Measurements from ENCODE around the gene OTOP3.

Gene OTOP3

DNA sequence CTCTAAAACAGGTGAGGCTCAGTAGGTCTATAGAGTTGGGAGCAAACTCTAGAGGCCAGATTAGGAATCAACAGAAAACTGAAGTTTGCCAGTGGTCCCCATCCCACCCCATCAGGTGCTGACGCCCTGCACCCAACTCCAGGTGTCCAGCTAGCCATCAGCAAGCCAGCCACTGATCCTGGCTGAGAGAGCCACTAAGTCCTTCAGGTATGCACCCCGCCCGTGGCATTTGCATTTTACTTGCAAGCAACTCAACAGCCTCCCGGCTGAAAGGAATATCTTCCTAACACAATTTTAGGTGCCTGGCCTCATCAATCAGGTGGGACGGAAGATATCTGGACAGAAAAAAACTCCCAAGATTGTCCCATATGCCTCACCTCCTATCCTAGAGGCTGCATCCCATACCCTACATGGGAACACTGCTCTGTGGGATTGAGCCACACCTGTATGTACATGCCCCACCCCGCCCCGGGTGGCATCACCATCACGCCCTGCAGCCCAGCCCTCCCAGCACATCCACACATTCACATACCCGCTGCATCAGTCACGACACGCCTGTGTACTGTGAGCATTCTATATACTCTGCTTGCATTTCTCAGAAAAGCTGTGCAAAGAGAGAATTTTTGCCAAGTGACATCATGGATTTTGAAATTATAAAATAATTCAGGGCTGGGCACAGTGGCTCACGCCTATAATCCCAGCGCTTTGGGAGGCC, 8.3 kb downstream of the OTOP3 start:
- no peak for DNase-seq

DNA sequence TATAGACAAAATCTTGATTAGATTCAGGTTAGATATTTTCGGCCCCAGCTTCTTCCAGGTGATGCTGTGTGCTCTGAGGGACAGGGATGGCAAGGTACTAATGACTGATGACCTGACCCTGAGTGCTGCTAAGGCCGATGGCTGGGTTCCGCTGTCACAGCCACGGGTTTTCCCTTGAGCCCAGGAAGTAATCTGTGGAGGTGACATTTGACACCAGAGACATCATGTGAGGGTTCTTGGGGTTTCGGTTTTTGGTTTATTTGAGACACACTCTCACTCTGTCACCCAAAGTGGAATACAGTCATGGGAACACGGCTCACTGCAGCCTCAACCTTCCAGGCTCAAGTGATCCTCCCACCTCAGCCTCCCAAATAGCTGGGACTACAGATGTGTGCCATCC, 9.8 kb downstream of the OTOP3 start:
- no peak for DNase-seq

DNA sequence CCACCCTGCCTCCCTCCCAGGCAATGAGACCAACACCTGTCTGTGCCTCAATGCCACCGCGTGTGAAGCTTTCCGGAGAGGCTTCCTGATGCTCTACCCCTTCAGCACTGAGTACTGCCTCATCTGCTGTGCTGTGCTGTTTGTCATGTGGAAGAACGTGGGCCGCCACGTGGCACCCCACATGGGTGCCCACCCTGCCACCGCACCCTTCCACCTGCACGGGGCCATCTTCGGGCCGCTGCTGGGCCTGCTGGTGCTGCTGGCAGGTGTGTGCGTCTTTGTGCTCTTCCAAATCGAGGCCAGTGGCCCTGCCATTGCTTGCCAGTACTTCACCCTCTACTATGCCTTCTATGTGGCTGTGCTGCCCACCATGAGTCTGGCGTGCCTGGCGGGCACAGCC, 10.9 kb downstream of the OTOP3 start:
- no peak for DNase-seq

DNA sequence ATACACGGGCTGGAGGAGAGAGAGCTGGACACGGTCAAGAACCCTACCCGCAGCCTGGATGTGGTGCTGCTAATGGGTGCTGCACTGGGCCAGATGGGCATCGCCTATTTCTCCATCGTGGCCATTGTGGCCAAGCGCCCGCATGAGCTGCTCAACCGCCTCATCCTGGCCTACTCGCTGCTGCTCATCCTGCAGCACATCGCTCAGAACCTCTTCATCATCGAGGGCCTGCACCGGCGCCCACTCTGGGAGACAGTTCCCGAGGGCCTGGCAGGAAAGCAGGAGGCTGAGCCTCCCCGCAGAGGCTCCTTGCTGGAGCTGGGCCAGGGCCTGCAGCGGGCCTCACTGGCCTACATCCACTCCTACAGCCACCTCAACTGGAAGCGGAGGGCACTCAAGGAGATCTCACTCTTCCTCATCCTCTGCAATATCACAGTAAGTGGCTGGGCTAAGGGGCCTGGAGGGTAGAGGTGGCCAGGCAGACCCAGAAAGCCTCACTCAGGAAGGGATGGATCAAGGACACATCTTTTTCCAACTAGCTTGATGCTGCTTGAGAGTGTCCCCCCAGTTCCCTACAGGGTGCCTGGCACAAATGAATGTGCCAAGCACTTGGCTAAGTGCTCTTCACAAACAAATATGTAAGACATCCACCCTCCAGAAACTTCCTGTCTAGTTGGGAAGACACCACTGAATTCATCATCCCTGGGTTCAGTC, 11.5 kb downstream of the OTOP3 start:
- no peak for DNase-seq

DNA sequence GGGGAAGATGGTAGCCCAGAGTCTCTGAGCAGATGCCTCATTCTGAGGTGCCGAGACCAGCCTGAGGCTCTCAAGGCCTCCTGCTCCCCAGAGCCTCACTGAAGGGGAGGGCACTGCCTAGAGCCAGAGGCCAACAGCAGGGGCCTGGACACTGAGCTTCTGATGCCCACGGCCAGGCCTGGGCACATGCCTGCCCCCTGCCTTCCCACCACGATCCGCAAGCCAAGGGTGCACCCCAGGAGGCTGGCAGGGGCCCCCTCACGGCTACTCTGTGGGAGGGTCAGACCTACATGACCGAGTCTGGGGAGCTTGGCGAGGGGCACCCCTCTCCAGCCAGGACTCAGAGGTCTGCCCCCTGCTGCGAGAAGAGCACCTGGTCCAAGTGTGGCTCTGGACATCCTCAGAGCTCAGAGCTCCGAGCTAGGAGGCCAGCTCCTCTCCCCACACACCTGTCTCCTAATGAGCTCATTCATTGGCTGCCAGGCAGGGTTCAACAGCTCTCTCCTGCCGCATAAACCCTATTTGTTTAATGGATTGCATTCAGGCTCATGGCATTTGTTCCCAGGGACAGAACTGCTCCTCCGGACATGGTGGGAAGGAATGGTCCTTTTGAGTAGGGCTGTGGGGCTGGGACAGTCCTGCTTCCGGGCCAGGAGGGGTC, 13.9 kb downstream of the OTOP3 start:
- DNase-seq = no peak

DNA sequence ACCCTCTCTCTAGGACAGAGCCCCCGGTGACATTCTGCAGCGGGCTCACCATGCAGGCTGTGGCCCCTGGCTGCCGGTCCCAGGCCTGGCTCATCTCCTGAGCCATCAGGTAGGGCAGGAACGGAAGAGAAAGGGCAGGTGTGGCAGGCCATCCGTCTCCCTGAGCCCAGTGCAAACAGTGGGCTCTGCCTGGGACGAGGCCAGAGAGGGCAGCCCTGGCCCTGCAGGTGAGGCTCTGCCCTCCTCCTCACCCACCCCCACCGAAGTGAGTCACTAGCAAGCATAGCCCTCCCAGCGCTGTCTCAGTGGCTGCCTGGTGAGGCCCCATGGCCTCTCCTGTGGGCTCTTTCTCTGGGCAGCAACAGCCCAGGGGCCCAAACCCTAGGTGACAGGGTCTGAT, 14.5 kb downstream of the OTOP3 start:
- no peak for DNase-seq

DNA sequence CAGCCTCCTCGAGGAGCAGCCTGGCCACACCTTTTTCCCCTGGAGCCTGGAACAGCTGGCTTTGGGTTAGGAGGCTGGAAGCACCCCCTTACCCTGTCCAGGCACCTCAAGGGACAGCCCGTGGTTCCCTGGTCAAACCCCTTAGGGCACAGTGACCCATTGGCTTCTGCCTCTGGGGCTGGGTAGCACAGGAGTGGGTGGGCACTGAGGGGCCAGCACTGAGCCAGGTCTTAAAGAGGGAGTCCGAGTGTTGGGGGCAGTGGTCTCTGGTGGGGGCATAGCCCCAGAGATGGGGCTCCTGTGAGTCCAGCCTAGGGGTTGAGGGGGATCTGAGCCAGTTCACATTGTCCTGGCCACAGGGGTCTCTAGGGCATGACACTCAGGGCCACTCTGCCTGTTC, 15.4 kb downstream of the OTOP3 start:
- no peak for DNase-seq

DNA sequence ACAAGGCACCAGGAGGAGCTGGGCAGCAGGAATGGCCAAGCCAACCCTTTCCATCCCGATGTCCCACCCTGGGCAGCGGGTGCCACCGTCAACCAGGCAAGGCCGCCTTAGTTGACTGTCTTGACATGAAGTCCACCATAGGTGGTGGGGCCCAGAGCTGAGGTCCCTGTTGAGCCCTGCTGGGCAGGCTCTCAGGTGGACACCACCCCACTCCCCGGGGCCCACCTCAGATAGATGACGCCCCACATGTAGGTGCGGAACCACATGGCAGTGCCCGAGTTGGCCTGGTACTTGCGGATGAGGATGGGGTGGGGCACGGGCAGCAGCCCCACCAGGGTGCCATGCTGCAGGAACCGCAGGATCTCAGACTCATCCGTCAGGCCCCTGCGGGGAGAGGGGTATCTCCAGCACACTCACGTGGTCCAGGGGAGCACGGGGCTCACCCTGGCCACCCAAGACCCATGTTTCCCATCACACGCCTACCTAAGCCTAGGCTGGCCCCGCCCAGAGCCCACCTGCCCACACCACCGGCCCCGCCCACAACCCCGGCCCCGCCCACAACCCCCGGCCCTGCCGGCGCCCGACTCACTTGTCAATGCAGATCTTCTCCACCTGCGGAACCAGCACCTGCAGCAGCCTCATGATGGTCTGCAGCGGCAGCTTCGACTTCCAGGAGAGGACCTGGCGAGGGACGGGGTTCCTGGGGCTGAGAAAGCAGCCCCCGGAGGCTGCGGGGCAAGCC, 16.2 kb downstream of the OTOP3 start:
- DNase-seq = no peak

DNA sequence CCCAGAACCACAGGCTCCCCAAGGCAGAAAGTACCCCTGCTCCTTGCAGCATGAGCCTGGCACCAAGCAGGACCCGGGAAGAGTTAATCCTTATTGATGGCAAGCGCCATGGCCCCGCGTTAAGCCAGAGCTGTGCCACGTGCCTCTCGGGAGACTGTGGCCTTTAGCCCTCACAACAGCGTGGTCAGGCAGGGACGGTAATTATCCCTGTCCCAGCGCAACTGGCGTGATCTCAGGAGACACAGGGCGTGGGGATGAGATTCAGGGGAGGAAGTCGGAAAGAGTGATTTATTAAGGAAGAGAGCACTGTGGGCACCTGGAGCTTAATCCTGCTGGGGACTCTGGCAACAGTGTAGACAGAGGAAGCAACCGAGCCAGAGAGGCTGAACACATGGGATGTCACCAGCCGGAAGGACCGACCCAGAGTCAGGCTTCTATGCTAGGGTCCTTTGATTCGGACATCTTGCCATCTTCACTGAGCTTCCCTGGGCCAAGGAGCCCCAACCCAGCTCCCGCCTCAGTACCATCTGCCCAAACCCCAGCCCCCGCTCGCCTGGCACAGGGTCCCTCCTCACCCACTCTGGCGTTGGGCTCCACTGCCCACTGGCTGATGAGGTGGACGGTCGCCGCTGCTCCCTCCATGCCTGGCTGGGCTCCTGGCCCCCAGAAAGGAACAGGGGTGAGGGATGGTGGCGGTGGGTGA, 16.9 kb downstream of the OTOP3 start:
- no peak for DNase-seq

DNA sequence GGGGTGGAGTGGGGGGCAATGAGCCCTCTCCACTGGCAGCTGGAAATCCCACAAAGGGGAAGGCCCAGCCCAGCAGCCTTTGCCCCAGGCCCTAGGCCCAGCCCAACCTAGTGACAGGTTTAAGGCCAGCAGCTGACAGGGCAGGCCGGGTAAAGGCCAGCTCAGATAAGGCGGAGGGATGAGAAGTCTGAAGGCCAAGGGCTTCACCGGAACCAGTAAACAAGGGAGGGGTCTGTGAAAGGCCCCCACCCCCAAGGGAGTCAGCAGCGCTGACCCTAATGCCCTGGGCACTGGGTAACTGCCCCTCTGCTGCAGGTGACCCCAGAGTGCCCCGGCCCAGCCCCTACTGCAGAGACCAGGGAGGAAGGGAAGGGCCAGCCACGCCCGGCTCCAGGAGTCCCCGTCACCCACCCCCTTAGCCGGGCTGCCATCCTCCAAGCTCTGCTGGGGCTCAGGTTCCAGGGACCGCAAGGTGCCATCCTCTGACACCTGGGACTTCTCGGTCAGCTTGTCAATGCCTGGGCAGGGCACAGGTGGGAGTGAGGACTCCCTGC, 17.5 kb downstream of the OTOP3 start:
- no peak for DNase-seq

DNA sequence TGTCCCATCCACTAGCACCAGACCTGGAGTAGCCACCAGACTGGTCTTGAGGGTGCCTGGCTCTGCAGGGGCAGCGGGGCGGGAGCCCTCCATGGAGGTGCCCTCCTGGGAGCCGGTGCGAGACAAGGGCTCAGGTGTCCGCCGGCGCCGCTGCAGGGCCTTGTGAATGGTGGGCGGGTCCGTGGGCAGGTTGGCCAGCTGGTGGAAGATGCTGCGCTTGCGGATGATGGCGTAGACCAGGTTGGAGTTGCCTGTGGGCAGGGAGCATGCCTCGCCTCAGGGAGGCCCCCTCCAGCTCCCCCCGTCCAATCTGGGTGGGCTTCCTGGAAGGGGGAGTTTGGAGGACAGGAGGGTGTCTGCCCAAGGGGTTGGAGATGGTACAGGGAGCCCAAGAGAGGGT, 18.4 kb downstream of the OTOP3 start:
- no peak for DNase-seq

DNA sequence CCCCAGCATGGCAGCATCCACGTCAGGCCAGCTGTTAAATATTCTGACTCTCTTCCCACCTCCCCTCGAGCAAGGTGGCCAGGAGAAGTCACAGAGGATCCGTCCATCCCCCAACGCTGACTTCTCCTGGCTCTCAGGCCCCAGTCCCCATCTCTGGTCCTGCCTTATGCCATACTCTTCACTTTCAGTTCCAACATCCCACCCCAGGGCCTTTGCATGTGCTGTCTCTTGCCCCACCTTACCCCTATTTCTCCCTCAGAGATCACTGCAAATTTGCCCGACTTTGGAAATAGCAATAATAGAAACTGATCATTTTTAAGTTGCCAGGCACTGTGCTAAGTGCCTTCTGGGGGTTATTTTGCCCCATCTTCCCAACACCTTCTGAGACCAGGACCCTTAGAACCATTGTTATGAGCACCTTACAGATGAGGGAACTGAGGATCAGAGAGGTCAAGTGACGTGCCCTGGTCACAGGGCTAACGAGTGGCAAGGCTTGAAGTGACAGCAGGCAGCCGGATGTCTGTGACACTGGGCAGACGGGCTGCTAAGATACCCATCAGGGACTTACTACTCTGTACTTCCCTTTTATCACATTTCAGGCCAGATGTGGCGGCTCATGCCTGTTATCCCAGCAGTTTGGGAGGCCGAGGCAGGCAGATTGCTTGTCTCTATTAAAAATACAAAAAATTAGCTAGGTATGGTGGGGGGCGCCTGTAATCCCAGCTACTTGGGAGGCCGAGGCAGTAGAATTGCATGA, 19.1 kb downstream of the OTOP3 start:
- no peak for DNase-seq

DNA sequence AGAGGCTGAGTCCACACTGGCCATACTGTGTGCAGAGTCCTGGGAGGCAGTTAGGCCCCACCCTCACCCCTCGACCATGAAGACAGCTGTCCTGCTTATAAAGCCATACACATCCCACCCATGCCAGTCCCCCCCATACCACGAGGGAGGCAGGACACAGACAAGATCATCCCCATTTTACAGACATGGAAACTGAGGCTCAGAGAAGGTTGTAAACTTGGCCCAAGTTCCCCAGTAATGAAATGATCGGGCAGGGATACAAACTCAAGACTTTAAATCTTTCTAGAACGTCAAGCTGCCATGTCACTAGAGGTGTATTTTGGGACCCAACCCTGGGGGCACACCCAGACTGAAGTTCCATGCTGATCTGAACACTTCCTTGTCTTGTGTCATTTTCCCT, 20.4 kb downstream of the OTOP3 start:
- DNase-seq = no peak

DNA sequence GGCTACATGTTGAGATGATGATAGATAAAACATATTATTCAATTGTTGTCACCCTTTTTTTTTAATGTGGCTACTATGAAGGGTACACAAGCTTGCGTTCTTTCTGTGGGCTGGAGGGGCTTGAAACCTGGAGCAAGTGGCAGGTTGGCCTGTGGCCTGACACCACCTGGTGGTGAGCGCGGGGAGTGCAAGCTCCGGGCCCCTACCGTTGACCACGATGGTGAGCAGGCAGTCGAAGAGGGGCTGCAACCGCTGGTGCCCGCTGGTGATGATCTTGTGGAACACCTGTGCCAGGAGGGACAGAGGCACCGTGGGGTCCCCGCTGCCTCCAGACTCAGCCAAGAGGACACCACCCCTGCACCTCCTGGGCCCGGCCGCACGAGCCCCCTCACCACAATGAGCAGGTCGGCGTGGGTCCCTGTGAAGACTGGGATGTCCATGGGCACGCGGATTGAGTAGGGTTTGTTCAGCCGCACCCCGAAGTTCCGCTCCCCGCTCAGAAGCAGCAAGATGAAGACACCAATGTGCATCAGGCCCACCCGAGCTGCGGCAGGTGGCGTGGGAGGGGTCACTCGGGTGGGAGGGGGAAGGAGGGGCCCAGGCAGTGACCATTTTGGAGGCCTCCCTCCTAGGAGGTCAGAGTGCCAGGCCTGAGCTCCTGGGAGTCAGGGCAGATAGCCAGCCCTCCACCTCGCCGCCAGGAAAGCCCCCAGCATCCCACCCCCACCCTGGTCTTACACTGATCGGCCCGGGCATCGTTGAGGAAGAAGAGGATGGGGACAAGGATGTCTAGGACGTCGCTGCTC, 22.4 kb downstream of the OTOP3 start:
- peak; percentile 62 to 81 for DNase-seq

DNA sequence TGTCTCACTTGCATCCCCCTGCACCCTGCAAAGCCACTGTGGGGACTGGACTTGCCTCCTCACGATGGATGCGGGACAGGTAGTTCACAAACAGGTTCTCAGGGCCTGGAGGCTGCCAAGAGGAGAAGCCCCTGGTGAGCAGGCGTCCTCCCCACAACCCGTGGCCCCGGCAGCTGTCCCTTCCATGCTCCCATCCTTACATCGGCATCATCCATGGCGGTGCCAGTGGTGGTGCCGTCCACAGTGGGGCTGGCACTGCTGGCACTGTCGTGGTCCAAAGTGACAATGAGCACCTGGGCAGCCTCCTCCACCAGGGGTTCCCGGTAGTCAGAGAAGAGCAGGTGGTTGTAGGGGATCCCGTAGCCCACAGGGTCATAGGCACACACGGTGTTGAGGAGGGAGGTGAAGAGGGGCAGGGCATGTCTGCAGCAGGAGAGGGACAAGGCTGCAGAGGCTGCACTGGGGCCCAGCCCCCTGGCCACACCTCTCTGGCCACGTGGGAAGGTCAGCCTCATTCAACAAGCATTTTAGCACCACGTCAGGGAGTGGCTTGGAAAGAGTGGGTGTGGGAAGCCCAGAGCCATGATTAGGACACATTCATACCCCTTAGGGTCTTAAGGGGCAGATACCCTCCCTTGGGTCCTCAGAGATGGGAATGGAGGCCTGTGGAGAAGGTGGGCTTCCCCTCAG, 24.3 kb downstream of the OTOP3 start:
- DNase-seq = no peak

DNA sequence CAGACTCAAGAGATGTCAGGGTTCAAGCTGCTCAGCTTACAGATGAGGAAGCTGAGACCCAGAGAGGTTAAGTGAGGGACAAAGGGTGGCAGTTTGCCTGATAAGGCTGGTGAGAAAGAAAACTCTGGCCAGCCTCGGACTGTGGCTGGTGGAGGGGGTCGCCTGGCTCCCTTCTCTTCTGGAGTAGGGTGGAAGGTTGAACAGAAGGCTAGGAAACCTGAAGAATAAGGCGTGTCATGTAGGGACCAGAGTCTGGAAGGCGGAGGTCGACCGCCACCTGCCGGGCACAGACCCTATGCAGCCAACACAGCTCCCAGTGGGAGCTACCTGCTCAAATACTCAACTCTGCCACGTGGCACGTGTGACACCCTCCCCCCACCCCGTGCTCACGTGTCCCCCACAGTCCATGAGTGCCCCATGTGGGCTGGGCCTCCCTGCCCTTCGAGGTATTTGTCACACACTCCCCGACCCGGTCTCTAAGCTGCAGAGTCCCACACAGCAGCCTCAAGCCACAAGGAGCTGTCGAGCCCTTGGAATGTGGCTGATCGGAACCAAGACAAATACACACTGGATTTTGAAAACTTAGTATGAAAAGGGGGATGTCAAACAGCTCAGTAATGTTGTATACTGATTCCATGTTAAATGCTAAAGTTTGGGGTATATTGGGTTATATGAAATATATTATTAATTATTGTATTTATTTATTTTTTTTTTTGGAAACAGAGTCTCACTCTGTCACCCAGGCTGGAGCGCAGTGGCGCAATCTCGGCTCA, 25.1 kb downstream of the OTOP3 start:
- DNase-seq = peak; percentile 49 to 51

DNA sequence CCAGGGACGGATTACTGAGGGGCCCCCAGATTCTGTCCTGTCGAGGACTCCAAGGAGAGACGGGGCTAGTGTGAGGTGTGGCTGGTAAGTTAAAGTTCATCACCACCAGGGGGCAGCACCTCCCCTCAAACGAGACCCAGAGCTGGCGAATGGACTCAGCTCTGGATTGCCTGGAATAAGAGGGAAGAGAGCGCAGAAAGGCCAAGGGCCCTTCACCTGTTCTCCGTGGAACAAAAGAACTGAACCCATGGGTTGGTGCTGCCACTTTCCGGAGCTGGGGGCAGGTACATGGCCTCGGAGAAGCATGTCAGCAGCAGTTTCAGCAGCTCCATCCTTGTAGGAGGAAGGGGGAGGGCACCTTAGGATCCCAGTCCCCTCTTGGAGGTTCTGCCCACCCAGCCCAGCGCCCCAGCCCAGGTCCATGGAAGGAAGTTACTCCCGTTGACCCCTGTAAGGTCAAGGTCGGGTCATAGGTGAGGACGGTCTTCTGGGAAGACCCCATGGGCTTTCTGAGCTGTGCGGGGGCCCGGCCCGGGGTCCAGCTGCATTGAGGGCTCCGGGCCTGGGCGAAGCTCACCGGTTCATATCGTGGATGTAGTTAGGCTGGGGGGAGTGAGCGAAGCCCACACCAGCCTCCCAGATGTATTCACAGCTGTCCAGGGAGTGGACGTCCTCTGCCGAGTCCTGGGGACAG, 26.1 kb downstream of the OTOP3 start:
- DNase-seq = peak; percentile 75 to 83

DNA sequence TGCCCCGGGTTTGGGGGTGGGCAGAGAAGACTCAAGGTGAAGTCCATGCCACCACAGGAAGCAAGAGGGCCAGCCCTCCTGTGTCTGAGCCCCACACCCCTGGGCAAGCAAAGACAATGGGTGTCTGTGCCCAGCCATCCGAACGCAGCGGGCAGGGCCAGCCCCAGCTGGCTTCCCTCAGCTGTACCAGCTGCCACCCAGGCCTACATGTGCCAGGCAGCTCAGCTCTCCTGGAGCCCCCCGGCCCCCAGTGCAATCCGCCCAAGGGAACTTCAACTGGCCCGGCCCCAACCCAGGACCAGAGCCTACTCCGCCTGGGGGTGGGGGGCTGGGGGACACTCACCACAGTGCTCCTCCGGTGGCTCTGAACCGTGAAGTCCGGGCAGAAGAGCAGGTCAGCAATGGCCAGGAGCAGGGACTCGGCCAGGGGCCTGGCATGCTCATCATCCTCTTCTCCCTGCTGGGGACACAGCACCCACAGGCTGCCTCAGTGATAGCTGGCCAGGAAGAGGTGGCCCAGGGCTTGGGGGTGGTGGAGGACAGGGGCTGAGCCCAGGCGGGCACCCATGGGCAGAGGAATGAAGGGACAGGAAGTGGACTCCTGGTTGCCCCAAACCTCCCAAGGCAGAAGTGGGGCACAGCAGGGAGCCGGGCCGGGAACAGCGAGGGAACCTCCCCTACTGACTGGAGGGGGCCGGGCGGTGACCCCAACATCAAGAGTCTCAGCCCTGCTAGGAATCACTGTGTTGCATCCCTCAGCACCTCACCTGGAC, 27.1 kb downstream of the OTOP3 start:
- no peak for DNase-seq

Data from stimulated activated CD4-positive, alpha-beta T cell treated with anti-CD3 and anti-CD28 coated beads, Interleukin-4, amount 100 ng/mL, for 4 hours (primary cell).